GM19397 (cell line): Measurements from ENCODE around the gene IVD.

Source experiments
- ATAC-seq: cut with Tn5 transposase; IDR thresholded peaks from one replicate; pipeline ENCODE4 v1.9.1; 2021; ENCODE audit warnings: mild to moderate bottlenecking, moderate library complexity; ENCODE audit not compliant: unreplicated experiment

The IVD gene

DNA sequence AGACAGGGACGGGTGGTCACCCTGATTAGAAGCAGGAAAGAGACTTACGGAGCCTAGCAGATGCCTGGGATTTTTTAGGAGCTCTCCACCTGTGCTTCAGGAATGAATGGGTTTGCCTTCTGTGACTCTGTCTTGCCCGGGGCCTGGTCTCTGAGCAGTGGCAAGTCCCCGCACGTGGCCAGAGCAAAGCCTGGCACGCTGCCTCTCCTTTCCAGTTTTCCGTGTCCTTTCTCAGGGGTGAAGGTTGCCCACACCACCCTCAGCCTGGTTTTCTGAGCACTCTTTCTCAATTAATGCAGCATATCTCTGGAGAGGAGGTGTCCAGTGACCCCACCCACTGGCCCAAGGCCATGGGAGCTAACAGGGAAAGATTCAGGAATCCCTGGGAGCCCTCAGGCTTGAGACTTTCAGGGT, 50.7 kb downstream of the IVD start:
- ATAC-seq, result no peak

- no peak for ATAC-seq
These were observed 51.1 kb downstream of the IVD start for GRCh38 chr15:40456738-40457137.

DNA sequence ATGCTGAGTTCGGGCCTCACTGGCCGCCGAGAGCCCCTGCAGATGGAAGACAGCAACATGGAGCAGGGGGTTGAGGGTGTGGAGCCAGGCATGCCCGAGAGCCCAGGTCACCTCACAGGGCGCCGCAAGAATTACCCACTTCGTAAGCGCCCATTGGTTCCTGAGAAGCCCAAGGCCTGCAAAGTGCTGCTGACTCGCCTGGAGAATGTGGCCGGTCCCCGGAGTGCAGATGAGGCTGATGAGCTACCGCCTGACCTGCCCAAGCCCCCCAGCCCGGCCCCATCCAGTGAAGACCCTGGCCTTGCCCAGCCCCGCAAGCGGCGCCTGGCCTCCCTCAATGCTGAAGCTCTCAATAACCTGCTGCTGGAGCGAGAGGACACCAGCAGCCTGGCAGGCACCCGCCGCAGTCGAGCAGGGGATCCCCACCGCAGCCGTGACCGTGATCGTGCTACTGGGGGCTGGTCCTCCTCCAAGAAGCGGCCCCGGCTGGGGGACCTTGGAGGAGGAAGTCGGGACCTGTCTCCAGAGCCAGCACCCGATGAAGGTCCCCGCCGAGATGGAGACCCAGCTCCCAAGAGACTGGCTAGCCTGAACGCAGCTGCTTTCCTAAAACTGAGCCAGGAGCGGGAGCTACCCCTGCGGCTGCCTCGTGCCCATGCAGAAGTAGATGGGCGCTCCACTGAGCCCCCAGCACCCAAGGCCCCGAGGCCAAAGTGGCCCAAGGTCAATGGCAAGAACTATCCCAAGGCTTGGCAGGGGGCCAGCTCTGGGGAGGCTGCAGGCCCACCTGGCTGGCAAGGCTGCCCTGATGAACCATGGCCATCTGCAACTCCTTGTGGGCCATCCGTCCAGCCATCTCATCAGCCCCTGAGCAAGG, 53.1 kb downstream of the IVD start:
- ATAC-seq, result no peak

DNA sequence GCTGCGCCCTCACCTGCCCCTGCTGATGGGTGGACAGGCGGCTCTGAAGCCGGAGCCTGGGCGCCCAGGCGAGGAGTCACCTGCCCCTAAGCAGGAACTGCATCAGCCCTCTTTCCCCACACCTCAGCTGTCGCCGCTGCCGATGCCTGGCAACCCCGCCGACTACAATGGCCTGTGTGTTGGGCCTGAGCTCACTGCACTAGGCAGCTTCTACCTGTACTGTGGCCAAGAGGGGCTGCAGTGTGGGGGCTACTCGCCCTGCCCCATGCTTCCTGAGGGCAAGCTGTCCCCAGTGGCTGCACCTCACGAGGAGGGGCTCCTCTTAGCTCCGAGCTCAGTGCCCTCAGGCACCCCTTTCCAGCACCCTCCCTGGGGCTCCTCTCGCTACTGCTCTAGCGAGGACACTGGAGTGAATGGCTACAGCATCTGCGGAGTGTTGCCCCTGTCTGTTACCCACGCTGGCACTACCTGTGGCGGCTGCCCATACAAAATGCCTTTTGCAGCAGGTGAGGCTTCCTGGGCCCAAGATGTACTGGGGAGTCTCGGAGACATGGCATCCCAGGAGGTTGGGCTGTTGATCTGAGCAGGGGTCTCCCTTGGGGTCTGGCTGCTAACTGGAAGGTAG, 53.9 kb downstream of the IVD start:
- no peak for ATAC-seq

DNA sequence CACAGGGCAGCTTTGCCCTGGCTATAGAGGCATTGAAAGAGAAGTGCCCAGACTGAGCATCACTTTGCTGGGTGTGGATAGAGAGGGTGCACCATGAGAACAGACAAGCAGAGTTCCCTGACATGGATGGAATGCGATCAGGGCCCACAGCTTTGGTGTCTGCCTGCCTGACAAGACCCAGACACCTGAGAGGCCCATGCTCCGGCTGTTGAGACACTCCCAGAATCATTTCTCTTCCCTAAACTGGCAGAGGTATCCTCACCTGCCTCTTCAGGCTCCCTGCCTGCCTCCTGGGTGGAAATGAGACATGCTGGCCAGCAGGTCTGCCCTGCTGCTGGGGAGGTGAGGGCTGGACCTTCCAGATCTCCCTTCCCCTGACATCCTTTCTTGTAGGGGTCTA, 54.8 kb downstream of the IVD start:
- ATAC-seq, result no peak

DNA sequence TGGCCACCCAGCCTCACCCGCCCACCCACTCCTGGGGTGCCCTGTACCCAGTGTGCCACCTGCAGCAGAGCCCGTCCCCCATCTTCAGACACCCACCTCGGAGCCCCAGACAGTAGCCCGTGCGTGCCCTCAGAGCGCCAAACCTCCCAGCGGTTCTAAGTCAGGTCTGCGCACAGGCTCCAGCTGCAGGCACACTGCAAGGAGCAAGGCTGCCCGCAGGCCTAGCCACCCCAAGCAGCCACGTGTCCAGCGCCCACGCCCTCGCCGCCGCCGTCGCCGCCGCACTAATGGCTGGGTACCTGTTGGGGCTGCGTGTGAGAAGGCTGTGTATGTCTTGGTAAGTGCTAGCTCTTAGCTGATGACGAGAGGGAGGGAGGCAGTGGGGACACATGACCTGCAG, 56.4 kb downstream of the IVD start:
- no peak for ATAC-seq

GRCh38 chr15:40463279-40463678, 57.7 kb downstream of the IVD start:
- no peak for ATAC-seq

GRCh38 chr15:40463886-40464545, 58.4 kb downstream of the IVD start:
- no peak for ATAC-seq

GRCh38 chr15:40464595-40465185, 59.1 kb downstream of the IVD start:
- ATAC-seq, result no peak

GRCh38 chr15:40465939-40466338, 60.3 kb downstream of the IVD start:
- no peak for ATAC-seq

DNA sequence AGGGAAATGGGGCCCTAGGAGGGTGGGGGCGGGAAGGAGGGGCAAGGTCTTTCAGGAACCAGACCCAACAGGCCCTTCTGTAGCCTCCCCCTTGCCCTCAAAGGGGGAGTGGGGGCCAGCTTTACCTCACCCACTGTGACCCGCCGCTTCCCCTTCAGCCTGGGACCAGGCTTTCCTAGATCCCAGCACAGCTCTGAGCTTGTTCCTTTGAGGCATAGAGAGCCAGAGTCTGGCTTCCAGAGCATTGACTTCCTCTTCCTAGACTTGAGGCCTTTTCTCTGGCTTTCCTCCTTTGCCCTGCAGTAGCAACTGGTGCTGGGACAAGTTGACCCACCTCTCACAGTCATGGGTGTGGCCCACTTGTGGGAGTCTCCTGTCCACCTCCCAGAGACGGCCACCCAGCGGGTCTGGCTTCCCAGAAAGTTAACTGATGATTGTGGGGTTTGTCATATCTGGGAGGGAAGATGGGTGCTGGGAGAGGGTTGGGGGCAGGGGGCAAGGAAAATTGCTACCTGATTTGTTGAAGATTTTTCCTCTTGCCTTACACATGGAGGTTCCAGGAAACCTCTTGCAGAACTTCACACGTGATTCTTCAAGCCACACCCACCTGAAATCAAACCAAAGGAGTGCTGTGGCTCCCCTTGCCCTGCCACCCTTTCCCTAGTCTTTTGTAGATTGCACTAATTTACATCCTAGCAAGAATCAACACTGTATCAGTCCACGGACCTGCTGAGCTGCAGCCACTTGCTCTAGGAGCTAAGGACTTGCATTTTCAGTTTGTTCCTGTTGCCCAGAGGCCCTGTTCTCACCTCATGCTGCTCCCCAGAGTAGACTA, 61.0 kb downstream of the IVD start:
- ATAC-seq, result no peak

- ATAC-seq, result no peak
These were observed 61.6 kb downstream of the IVD start for GRCh38 chr15:40467261-40467615.

DNA sequence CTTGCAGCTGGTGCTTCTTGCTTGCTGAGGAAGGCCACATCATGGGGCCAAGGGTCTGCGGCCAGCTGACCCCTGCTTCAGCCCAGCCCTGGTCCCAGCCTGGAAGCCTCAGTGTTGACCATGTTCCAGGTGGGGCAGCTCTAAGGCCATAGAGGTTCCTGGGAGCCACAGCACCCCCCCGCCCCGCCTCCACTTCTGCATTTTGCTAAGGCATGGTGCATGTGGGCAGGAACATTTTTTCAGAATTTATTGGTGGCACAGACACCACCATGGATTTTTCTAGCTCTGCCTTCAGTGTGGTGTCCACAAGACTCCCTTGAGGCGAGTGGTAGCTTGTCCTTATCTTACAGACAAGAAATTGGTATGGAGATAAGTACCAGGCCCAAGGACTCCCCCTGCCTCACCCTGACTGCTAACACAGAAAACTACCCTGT, 63.3 kb downstream of the IVD start:
- no peak for ATAC-seq

- ATAC-seq, result no peak
These were observed 64.3 kb downstream of the IVD start for GRCh38 chr15:40469776-40470390.

- ATAC-seq, result peak; percentile 74
These were observed 65.0 kb downstream of the IVD start, which contains the start of gene CHST14 for GRCh38 chr15:40470423-40471104. TSS of gene CHST14 (plus strand) at chr15:40470984. CDS start at chr15:40471214, 230 bp downstream.
